ENCODE data around the gene ZC3H12A. TPM values are rescaled to one million over a fixed set of nuclear protein-coding genes. Genes with fewer than 3 reads are reported as not detected.
A peak's percentile ranks its signal among the peaks of the same experiment; 100 is the strongest.

ZC3H12A gene
- total and polyA plus RNA-seq, 2 of the 4 experiments (the other 2 are of a cell fraction): 3.8 to 14.2 TPM

DNA sequence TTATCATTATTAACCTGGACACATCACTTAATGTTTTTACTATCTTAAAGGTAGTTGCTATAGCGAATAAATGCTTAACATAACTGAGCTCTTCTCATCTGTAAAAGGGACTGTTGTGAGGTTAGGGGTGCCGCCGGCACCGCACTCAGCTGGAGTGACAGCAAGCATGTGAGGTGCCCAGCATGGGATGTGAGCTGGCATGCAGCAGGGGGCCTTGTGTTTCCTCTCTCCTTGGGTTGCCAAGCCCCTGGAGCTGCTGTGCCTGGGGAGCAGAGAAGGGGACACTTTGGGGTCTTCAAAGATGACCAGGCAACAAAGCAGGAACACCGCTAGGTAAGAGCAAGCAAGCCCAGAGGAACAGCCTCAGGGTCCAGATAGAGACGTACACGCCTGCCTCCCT lies 2.1 kb upstream of the ZC3H12A start:
- ChIA-PET POLR2A (ENCODE audit: unreplicated experiment) (interaction anchor here (0.6 to 1.6 kb wide), 2 partner anchors 13 to 1666 kb away, joined by 4 to 6 read pairs; no protein-coding TSS in a partner anchor), CTCF (interaction anchor here (0.6 to 2.3 kb wide), 2 partner anchors 15 to 148 kb away, joined by 3 to 9 read pairs; no protein-coding TSS in a partner anchor)
- Histone ChIP-seq H2BK5ac (ENCODE audit: low read depth, low read length, poor library complexity, severe bottlenecking) (peak overlapping the region; percentile 91), H3K14ac (replicated peaks; ENCODE audit: low read depth, low read length) (0 out of 2 replicates have a peak overlapping the region, but pooled peaks have one; percentile 19), H4K8ac (ENCODE audit: low read depth in 2 of 2, low read length in 2 of 2) (peak overlapping the region; percentile 45 to 84; a peak in 3 of 4 replicates), H3K36me3 (ENCODE audit: control insufficient read depth, insufficient read depth, low read length) (peaks cover 10% of the 10 kb centered on the region), H3K27ac (ENCODE audit: insufficient read depth, low read length) (peak overlapping the region; percentile 95; the same call in 1 of the 2 replicates), H4K5ac (ENCODE audit: low read depth, low read length) (0 out of 2 replicates have a peak overlapping the region, but pooled peaks have one; percentile 19), H4K91ac (ENCODE audit: insufficient read depth, low read depth, low read length) (peak overlapping the region; percentile 95), H3K27me3 (ENCODE audit: control insufficient read depth, insufficient read depth, low read length) (no peaks in the 10 kb centered on the region), H2AK9ac (replicated peaks; ENCODE audit: low read depth, low read length, poor library complexity) (peak overlapping the region; percentile 88), H3K23ac (ENCODE audit: low read depth, low read length) (0 out of 2 replicates have a peak overlapping the region, but pooled peaks have one; percentile 23), H3K4me2 (ENCODE audit: low read depth, low read length) (peak overlapping the region; percentile 7; the same call in 1 of the 2 replicates), H3K4me3 (ENCODE audit: insufficient read depth, low read depth, low read length) (no peak overlapping the region), H4K20me1 (ENCODE audit: insufficient read depth, low read length) (peaks cover 15% of the 10 kb centered on the region), H3K18ac (ENCODE audit: low read depth, low read length) (no peak overlapping the region), H2AK5ac (ENCODE audit: low read depth, low read length) (peak overlapping the region; percentile 92), H3K79me1 (ENCODE audit: low read depth in 1 of 2, low read length in 2 of 2) (peaks cover 6 to 47% of the 10 kb centered on the region in 2 experiments; a peak in 3 of 4 replicates), H3K4me1 (ENCODE audit: control insufficient read depth, insufficient read depth, low read length) (peaks cover 36% of the 10 kb centered on the region), H2BK120ac (ENCODE audit: low read depth, low read length) (peak overlapping the region; percentile 97), H2AFZ (replicated peaks; ENCODE audit: low read length, poor library complexity) (peak overlapping the region; percentile 81), H2BK15ac (ENCODE audit: low read depth, low read length) (peak overlapping the region; percentile 92; the same call in 1 of the 3 replicates), H3K9me3 (ENCODE audit: control insufficient read depth, insufficient read depth, low read length) (no peaks in the 10 kb centered on the region), H3K9ac (ENCODE audit: low read depth, low read length) (no peak overlapping the region), H3K56ac (ENCODE audit: extremely low read depth, insufficient read depth, low read length) (no peak overlapping the region), H2BK20ac (ENCODE audit: low read depth, low read length) (peak overlapping the region; percentile 97), H3K9me1 (ENCODE audit: insufficient read depth, low read length) (peaks cover 28% of the 10 kb centered on the region), H3K4ac (ENCODE audit: low read depth, low read length) (peak overlapping the region; percentile 97)
- intact Hi-C loops (cut with micrococcal nuclease): loop anchor here (5.0 kb wide), 1 partner anchor 210 kb away; no protein-coding TSS in a partner anchor
- dilution Hi-C loops (cut with HindIII; ENCODE audit: low sequenced_read_pairs, unreplicated experiment): no loop called here
- TF ChIP-seq RCOR1 (IDR thresholded peaks at IDR 0.05; ENCODE audit: insufficient replicate concordance, low read length): no peak
- no peak for TF ChIP-seq MAFK (IDR thresholded peaks at IDR 0.05; ENCODE audit: low read depth, low read length)
- TF ChIP-seq NFE2L2 (IDR thresholded peaks at IDR 0.05; ENCODE audit: low read depth, low read length): no peak
- TF ChIP-seq CEBPB (IDR thresholded peaks at IDR 0.05; ENCODE audit: low read depth, low read length): no peak
- no peak for TF ChIP-seq RFX5 (IDR thresholded peaks at IDR 0.05; ENCODE audit: low read depth, low read length)
- TF ChIP-seq BHLHE40 (IDR thresholded peaks at IDR 0.05; ENCODE audit: low read depth, low read length): no peak
- TF ChIP-seq, protein P1, sequence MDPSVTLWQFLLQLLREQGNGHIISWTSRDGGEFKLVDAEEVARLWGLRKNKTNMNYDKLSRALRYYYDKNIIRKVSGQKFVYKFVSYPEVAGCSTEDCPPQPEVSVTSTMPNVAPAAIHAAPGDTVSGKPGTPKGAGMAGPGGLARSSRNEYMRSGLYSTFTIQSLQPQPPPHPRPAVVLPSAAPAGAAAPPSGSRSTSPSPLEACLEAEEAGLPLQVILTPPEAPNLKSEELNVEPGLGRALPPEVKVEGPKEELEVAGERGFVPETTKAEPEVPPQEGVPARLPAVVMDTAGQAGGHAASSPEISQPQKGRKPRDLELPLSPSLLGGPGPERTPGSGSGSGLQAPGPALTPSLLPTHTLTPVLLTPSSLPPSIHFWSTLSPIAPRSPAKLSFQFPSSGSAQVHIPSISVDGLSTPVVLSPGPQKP (IDR thresholded peaks at IDR 0.05; ENCODE audit: borderline replicate concordance, low read depth, low read length): no peak
- TF ChIP-seq MXI1 (IDR thresholded peaks at IDR 0.05; ENCODE audit: borderline replicate concordance, low read depth, low read length): no peak
- no peak for TF ChIP-seq POLR2A (IDR thresholded peaks at IDR 0.05; ENCODE audit: low read depth, low read length)
- TF ChIP-seq SMC3 (IDR thresholded peaks at IDR 0.05; ENCODE audit: low read depth, low read length): no peak
- DNase-seq (no peak), ATAC-seq (ENCODE audit: low read depth) (no peak)
- in situ Hi-C loops (cut with MboI; ENCODE audit: low sequenced_read_pairs): no loop called here
- BruUV-seq (replicated peaks): no TSS peak
- 80% methylated on average over 1 of the region's 7 CpGs; no CpG with 5 or more reads in 1 of the 2 experiments for WGBS, 2 experiments (ENCODE audit: extremely low coverage in 2 of 2, insufficient read length in 1 of 2)

Data from IMR-90 (cell line).